GM10266 (cell line): ENCODE data around the gene REV1.
"Not testable (repeated sequence)": the region's sequence is repeated elsewhere in the genome, so short reads cannot be mapped to it uniquely, and the experiment has no call there.

ENCODE experiments used
- DNase-seq: peaks from one replicate; pipeline ENCODE4 v3.0.0; 2012; ENCODE audit errors: extremely low spot score
- TF ChIP-seq, protein P1 (sequence below): IDR thresholded peaks from 2 replicates; pipeline ENCODE4 v1.5.1; 2012; ENCODE audit warnings: mild to moderate bottlenecking, low read depth; ENCODE audit not compliant: control insufficient read depth, insufficient read depth; ENCODE audit errors: missing control alignments

REV1 gene

DNA sequence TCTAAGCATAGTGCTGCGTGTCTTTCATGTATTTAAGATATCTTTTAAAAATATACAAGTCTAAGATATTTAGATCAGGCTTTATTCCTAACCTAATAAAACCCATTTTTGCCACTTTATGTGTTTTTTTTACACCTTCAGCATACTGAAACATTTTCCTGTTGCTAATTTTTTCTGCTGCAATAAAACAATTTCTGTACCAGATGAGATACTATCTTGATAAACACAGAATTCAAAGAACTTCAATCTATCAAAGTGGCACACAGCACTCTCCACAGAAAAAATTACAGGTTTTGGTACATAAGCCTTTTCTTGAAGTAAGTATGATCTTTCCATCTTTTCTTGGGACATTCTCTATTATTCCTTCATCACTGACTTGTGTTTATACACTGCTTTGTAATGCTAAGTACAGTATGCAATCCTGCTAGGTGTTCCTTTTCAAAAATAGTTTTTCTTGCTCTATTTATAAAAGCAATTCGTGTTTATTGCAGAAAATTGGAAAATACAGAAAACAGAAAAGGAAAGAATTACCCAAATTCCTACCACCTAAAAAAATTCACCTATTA lies 16.2 kb downstream of the REV1 start:
- TF ChIP-seq, protein P1, sequence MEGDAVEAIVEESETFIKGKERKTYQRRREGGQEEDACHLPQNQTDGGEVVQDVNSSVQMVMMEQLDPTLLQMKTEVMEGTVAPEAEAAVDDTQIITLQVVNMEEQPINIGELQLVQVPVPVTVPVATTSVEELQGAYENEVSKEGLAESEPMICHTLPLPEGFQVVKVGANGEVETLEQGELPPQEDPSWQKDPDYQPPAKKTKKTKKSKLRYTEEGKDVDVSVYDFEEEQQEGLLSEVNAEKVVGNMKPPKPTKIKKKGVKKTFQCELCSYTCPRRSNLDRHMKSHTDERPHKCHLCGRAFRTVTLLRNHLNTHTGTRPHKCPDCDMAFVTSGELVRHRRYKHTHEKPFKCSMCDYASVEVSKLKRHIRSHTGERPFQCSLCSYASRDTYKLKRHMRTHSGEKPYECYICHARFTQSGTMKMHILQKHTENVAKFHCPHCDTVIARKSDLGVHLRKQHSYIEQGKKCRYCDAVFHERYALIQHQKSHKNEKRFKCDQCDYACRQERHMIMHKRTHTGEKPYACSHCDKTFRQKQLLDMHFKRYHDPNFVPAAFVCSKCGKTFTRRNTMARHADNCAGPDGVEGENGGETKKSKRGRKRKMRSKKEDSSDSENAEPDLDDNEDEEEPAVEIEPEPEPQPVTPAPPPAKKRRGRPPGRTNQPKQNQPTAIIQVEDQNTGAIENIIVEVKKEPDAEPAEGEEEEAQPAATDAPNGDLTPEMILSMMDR, result no peak
- DNase-seq, result no peak

DNA sequence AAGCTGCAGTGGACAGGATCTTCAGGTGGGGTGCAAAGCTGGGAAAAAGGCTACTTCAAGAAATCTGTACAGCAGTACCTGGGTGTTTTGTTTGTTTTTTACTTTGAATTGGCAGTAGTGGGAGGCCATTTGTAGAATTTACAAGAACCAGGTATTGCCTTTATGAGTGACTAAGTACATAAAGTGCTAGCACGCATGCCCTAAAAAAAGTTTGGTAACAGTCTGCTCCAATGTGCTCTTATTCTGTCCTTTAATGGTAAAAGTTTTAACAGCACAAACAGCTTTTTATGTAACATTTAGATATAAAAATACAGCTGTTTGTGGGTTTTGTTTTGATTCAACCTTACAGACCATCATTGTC lies 17.2 kb downstream of the REV1 start:
- TF ChIP-seq, protein P1, result no peak
- DNase-seq, result no peak

DNA sequence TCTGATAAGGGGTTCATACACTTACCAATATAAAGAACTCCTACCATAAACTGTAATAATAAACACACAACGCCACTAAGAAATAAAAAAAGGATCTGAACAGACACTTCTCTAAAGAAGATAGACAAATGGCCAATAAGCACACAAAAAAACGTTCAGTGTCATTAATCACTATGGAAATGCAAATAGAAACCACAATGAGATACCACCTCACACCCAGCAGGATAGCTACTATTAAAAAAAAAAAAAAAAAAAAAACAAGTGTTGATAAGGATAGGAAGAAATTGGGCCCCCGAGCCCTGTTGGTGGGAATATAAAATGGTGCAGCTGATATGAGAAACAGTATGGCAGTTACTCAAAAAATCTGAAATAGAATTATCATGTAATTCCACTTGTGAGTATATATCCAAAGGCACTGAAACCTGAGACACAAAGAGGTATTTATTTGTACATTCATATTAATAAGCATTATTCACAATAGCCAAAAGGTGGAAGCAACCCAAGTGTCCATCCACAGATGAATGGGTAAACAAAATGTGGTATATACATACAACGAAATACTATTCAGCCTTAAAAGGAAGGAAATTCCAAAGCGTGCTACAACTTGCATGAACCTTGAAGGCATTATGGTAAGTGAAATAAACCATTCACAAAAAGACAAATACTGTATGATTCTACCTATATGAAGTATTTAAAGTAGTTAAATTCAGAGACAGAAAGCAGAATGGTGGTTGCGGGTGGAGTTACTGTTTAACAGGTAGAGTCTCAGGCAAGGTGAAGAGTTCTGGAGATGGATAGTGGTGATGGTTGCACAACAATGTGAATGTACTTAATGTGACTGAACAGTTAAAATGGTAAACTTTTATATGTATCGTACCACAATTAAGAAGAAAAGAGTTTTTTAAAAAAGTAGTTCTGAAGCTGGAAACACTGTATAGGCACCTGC lies 17.9 kb downstream of the REV1 start:
- TF ChIP-seq, protein P1, result no peak
- DNase-seq, result no peak

DNA sequence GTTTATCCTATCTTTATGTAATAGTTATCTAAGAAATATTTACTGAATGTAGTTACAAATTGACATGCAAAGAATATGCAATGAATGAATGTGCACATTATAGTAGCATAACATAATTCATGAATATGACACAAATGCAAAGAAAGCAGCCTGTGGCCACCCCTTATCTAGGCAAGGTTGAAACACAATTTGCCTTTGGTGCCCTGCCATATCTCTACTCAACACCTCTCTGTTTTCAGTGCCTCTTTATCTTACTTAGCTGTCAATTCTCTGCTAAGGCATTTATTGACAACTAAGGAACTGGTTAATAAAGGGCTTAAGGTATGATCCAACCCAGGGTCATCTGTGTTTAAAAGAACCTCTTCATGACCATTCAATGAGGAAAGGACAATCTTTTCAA lies 18.9 kb downstream of the REV1 start:
- TF ChIP-seq, protein P1, result no peak
- DNase-seq, result no peak

DNA sequence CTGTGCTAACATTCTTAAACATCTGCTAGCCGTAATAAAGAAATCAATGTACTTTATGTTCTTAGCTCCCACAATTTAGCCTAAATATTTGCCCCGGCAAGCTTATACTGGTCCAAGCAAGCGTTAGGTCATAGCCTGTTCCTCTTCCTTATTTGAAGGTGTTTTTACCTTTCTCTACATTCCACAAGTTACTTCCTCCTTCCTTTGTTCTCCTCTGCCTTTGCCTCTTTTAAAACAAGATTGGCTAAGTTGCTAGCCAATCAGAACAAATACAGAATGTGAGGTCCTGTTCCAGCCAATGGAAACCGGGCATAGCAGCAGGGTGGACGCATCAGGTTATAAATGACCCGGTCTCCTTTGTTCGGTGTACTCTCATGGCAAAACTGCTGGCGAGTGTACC lies 19.4 kb downstream of the REV1 start:
- not testable (repeated sequence) for DNase-seq

DNA sequence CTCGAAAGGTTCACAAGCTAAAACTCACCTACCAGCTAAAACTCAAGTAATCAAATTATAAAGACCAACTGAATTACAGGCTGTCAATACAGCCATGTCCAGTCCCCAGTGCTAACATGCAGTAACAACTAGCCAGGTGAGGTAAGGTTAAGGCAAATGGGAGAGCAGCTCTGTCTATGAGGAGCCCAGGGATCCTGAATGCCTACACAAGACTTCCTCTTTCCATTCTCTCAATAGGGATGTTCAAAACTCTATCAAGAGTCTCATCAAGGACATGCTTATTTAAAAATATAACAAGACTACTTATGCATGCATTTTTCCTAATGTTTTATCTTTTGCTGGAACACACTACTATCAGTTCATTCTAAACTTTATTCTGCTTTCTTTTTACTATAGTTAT lies 20.4 kb downstream of the REV1 start:
- TF ChIP-seq, protein P1, result no peak

DNA sequence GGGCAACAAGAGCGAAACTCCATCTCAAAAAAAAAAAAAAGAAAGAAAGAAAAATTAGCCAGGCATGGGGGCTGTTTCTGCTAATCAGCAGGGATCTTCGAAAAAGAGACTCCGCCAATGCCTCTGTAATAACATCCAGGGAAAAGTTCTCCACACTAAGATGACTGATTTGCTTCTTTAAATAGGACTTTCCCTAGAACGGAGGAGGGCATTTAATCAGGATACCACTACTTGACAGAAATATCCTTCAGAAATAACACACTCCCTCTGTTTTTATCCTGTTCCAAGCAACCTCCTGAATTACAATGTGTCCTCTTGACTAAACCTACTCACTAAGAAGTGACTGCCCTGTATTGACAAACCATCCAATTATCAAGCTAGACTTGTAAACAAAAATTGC lies 21.7 kb downstream of the REV1 start:
- no peak for DNase-seq
- TF ChIP-seq, protein P1, result no peak

More for the DNA sequence above, 20.4 kb downstream of the REV1 start:
- no peak for DNase-seq
